HUES64 (cell line): Measurements from ENCODE around the gene TMEM59L.

Source experiments
- H3K27ac ChIP-seq: 2 replicates; pipeline ENCODE4 v1.7.0; 2013; ENCODE audit warnings: low read depth, low read length, inconsistent platforms
- H3K27me3 ChIP-seq: 2 replicates; pipeline ENCODE4 v1.6.1; 2013; ENCODE audit warnings: mild to moderate bottlenecking, low read length; ENCODE audit not compliant: insufficient read depth
- H3K36me3 ChIP-seq: 2 replicates; pipeline ENCODE4 v1.6.1; 2013; ENCODE audit warnings: mild to moderate bottlenecking, low read length; ENCODE audit not compliant: insufficient read depth
- H3K4me1 ChIP-seq: 2 replicates; pipeline ENCODE4 v1.6.1; 2013; ENCODE audit warnings: mild to moderate bottlenecking, low read length, moderate library complexity; ENCODE audit not compliant: insufficient read depth
- H3K4me3 ChIP-seq: 2 replicates; pipeline ENCODE4 v1.5.1; 2013; ENCODE audit warnings: mild to moderate bottlenecking, low read length, moderate library complexity
- H3K9ac ChIP-seq: 2 replicates; pipeline ENCODE4 v1.6.1; 2013; ENCODE audit warnings: mild to moderate bottlenecking, low read depth, low read length
- H3K9me3 ChIP-seq: 2 replicates; pipeline ENCODE4 v1.6.1; 2013; ENCODE audit warnings: low read depth, low read length; ENCODE audit not compliant: insufficient read depth
- WGBS: fragments of 150-250, 120-280 bp; methylation state at CpG from one replicate; pipeline ENCODE4 v1.1.7; 2013; ENCODE audit warnings: missing lambda C conversion rate; 5-methylcytosine and 5-hydroxymethylcytosine counted together

The TMEM59L gene

GRCh38 chr19:18611327-18612050 is 1.2 kb upstream of the TMEM59L start:
- Histone ChIP-seq H3K27ac (no peak overlapping the region), H3K9ac (no peak overlapping the region), H3K36me3 (no peaks in the 10 kb centered on the region), H3K4me3 (peak overlapping the region; percentile 54), H3K27me3 (peaks cover 95% of the 10 kb centered on the region), H3K9me3 (no peaks in the 10 kb centered on the region), H3K4me1 (peaks cover 21% of the 10 kb centered on the region)
- 1% methylated on average over 56 of the region's 62 CpGs for WGBS

GRCh38 chr19:18612051-18612771 is 459 bp upstream of the TMEM59L start:
- WGBS: 2% methylated on average over 30 of the region's 30 CpGs
- peak overlapping the region; percentile 54 for H3K4me3 ChIP-seq
- H3K9ac ChIP-seq: no peak overlapping the region
- no peak overlapping the region for H3K27ac ChIP-seq
- peaks cover 90% of the 10 kb centered on the region for H3K27me3 ChIP-seq
- H3K36me3 ChIP-seq: no peaks in the 10 kb centered on the region
- H3K4me1 ChIP-seq: peaks cover 21% of the 10 kb centered on the region
- H3K9me3 ChIP-seq: no peaks in the 10 kb centered on the region

- peak overlapping the region; percentile 54 for H3K4me3 ChIP-seq
- 17% methylated on average over 23 of the region's 23 CpGs for WGBS
- H3K36me3 ChIP-seq: no peaks in the 10 kb centered on the region
- H3K27ac ChIP-seq: no peak overlapping the region
- H3K9ac ChIP-seq: no peak overlapping the region
- H3K27me3 ChIP-seq: peaks cover 75% of the 10 kb centered on the region
- H3K9me3 ChIP-seq: no peaks in the 10 kb centered on the region
- peaks cover 21% of the 10 kb centered on the region for H3K4me1 ChIP-seq
Observed at GRCh38 chr19:18613589-18614234, 1.0 kb downstream of the TMEM59L start.

- WGBS: 87% methylated on average over 3 of the region's 3 CpGs
- Histone ChIP-seq H3K4me1 (peaks cover 7% of the 10 kb centered on the region), H3K27ac (no peak overlapping the region), H3K36me3 (no peaks in the 10 kb centered on the region), H3K9me3 (no peaks in the 10 kb centered on the region), H3K4me3 (no peak overlapping the region), H3K27me3 (peaks cover 52% of the 10 kb centered on the region), H3K9ac (no peak overlapping the region)
Observed at GRCh38 chr19:18616023-18616422, 3.4 kb downstream of the TMEM59L start.

- no peak overlapping the region for H3K9ac ChIP-seq
- peaks cover 37% of the 10 kb centered on the region for H3K27me3 ChIP-seq
- no peak overlapping the region for H3K27ac ChIP-seq
- no peaks in the 10 kb centered on the region for H3K9me3 ChIP-seq
- H3K36me3 ChIP-seq: no peaks in the 10 kb centered on the region
- H3K4me1 ChIP-seq: no peaks in the 10 kb centered on the region
- H3K4me3 ChIP-seq: no peak overlapping the region
Observed at GRCh38 chr19:18617562-18617961, 4.9 kb downstream of the TMEM59L start.

- Histone ChIP-seq H3K4me3 (no peak overlapping the region), H3K27ac (no peak overlapping the region), H3K4me1 (no peaks in the 10 kb centered on the region), H3K9me3 (no peaks in the 10 kb centered on the region), H3K9ac (no peak overlapping the region), H3K27me3 (peaks cover 30% of the 10 kb centered on the region), H3K36me3 (no peaks in the 10 kb centered on the region)
- WGBS: 91% methylated on average over 13 of the region's 13 CpGs
Observed at GRCh38 chr19:18618236-18618635, 5.6 kb downstream of the TMEM59L start.

GRCh38 chr19:18620311-18620710 is 7.6 kb downstream of the TMEM59L start:
- Histone ChIP-seq H3K9me3 (no peaks in the 10 kb centered on the region), H3K27ac (no peak overlapping the region), H3K4me3 (no peak overlapping the region), H3K4me1 (no peaks in the 10 kb centered on the region), H3K36me3 (no peaks in the 10 kb centered on the region), H3K27me3 (peaks cover 9% of the 10 kb centered on the region), H3K9ac (no peak overlapping the region)
- 83% methylated on average over 10 of the region's 10 CpGs for WGBS

GRCh38 chr19:18620902-18621301 is 8.2 kb downstream of the TMEM59L start:
- Histone ChIP-seq H3K4me1 (no peaks in the 10 kb centered on the region), H3K36me3 (no peaks in the 10 kb centered on the region), H3K4me3 (no peak overlapping the region), H3K9me3 (no peaks in the 10 kb centered on the region), H3K9ac (no peak overlapping the region), H3K27ac (no peak overlapping the region), H3K27me3 (peaks cover 3% of the 10 kb centered on the region; the same call in 1 of the 2 replicates)
- 86% methylated on average over 7 of the region's 7 CpGs for WGBS

GRCh38 chr19:18626906-18627305 is 14.2 kb downstream of the TMEM59L start:
- WGBS: 76% methylated on average over 2 of the region's 2 CpGs
- no peak overlapping the region for H3K27ac ChIP-seq
- H3K4me1 ChIP-seq: no peaks in the 10 kb centered on the region
- H3K36me3 ChIP-seq: no peaks in the 10 kb centered on the region
- no peaks in the 10 kb centered on the region for H3K9me3 ChIP-seq
- H3K27me3 ChIP-seq: no peaks in the 10 kb centered on the region
- no peak overlapping the region for H3K4me3 ChIP-seq
- no peak overlapping the region for H3K9ac ChIP-seq

- Histone ChIP-seq H3K27ac (no peak overlapping the region), H3K9ac (no peak overlapping the region), H3K27me3 (peaks cover 1% of the 10 kb centered on the region), H3K4me1 (no peaks in the 10 kb centered on the region), H3K9me3 (no peaks in the 10 kb centered on the region), H3K4me3 (no peak overlapping the region), H3K36me3 (no peaks in the 10 kb centered on the region)
- 91% methylated on average over 15 of the region's 15 CpGs for WGBS
Observed at GRCh38 chr19:18629166-18630088, 16.8 kb downstream of the TMEM59L start.
